Measurements from ENCODE around the gene GNE. TPM values are rescaled to one million over a fixed set of nuclear protein-coding genes. Genes with fewer than 3 reads are reported as not detected.
"Not testable (repeated sequence)": the region's sequence is repeated elsewhere in the genome, so short reads cannot be mapped to it uniquely, and the experiment has no call there.

GNE gene
- total RNA-seq, 1 experiment from 2014 or later = 14.9 TPM

GRCh38 chr9:36249189-36249588 lies 9.1 kb downstream of the GNE start:
- Mint-ChIP-seq H3K4me1 (ENCODE audit: insufficient read depth, unreplicated experiment) (peaks cover 5% of the 10 kb centered on the region), H3K27me3 (ENCODE audit: insufficient read depth, unreplicated experiment) (no peaks in the 10 kb centered on the region), H3K9me3 (ENCODE audit: unreplicated experiment) (no peaks in the 10 kb centered on the region), H3K4me3 (ENCODE audit: unreplicated experiment) (no peak overlapping the region), H3K36me3 (ENCODE audit: insufficient read depth, unreplicated experiment) (peaks cover 49% of the 10 kb centered on the region), H3K27ac (ENCODE audit: low read depth, unreplicated experiment) (no peak overlapping the region)
- ChIA-PET POLR2A (interaction anchor here (0.6 to 1.0 kb wide), 2 partner anchors 59 to 85 kb away, joined by 3 read pairs; partner anchors contain the start of gene CLTA), CTCF (interaction anchor here (0.6 to 8.0 kb wide), 6 partner anchors 10 to 183 kb away, joined by 3 to 81 read pairs (median 6); partner anchors contain the start of gene GNE)
- DNase-seq (ENCODE audit: unreplicated experiment) = no peak
- intact Hi-C loops (cut with micrococcal nuclease) = loop anchor here (2.0 to 10.0 kb wide), 2 partner anchors 152 to 306 kb away; partner anchors contain the start of gene RNF38
- BruUV-seq (replicated peaks) = no TSS peak
- TF ChIP-seq, protein P1, sequence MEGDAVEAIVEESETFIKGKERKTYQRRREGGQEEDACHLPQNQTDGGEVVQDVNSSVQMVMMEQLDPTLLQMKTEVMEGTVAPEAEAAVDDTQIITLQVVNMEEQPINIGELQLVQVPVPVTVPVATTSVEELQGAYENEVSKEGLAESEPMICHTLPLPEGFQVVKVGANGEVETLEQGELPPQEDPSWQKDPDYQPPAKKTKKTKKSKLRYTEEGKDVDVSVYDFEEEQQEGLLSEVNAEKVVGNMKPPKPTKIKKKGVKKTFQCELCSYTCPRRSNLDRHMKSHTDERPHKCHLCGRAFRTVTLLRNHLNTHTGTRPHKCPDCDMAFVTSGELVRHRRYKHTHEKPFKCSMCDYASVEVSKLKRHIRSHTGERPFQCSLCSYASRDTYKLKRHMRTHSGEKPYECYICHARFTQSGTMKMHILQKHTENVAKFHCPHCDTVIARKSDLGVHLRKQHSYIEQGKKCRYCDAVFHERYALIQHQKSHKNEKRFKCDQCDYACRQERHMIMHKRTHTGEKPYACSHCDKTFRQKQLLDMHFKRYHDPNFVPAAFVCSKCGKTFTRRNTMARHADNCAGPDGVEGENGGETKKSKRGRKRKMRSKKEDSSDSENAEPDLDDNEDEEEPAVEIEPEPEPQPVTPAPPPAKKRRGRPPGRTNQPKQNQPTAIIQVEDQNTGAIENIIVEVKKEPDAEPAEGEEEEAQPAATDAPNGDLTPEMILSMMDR (IDR thresholded peaks at IDR 0.05; ENCODE audit: unreplicated experiment) = no peak

DNA sequence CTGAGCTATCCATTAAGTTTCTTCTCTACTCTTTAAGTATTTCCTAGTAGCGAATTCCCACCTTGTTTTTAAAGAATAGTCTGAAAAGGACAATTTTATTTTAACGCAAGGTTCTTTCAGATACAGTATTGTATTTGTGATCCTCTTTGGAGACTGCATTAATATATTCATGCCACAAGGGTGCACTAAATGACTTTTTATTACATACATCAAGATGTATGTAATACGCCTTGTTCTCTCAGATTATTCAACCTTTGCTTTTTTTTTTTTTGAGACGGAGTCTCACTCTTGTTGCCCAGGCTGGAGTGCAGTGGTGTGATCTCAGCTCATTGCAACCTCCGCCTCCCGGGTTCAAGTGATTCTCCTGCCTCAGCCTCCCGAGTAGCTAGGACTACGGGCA lies 10.2 kb downstream of the GNE start:
- H3K36me3 Mint-ChIP-seq (ENCODE audit: insufficient read depth, unreplicated experiment) = peaks cover 56% of the 10 kb centered on the region
- H3K9me3 Mint-ChIP-seq (ENCODE audit: unreplicated experiment); H3K4me3 Mint-ChIP-seq (ENCODE audit: unreplicated experiment); BruUV-seq (replicated peaks); H3K4me1 Mint-ChIP-seq (ENCODE audit: insufficient read depth, unreplicated experiment); H3K27me3 Mint-ChIP-seq (ENCODE audit: insufficient read depth, unreplicated experiment); H3K27ac Mint-ChIP-seq (ENCODE audit: low read depth, unreplicated experiment); POLR2A ChIA-PET: not testable (repeated sequence)
- DNase-seq (ENCODE audit: unreplicated experiment) = peak; percentile 47
- intact Hi-C loops (cut with micrococcal nuclease) = loop anchor here (1.0 to 10.0 kb wide), 4 partner anchors 23 to 307 kb away; partner anchors contain the start of gene RNF38
- CTCF ChIA-PET = interaction anchor here (0.7 to 8.0 kb wide), 23 partner anchors 9 to 612 kb away, joined by 3 to 81 read pairs (median 4); no protein-coding TSS in a partner anchor
- TF ChIP-seq, protein P1 (IDR thresholded peaks at IDR 0.05; ENCODE audit: unreplicated experiment) = peak; percentile 39

- BruUV-seq (replicated peaks) = no TSS peak
Observed at GRCh38 chr9:36247356-36247755, 10.9 kb downstream of the GNE start.

GRCh38 chr9:36245906-36246305 lies 12.3 kb downstream of the GNE start:
- Mint-ChIP-seq H3K36me3 (ENCODE audit: insufficient read depth, unreplicated experiment) (peaks cover 76% of the 10 kb centered on the region), H3K27ac (ENCODE audit: low read depth, unreplicated experiment) (no peak overlapping the region), H3K27me3 (ENCODE audit: insufficient read depth, unreplicated experiment) (no peaks in the 10 kb centered on the region), H3K9me3 (ENCODE audit: unreplicated experiment) (no peaks in the 10 kb centered on the region), H3K4me3 (ENCODE audit: unreplicated experiment) (no peak overlapping the region), H3K4me1 (ENCODE audit: insufficient read depth, unreplicated experiment) (peaks cover 3% of the 10 kb centered on the region)
- ChIA-PET POLR2A (no interaction called here), CTCF (no interaction called here)
- BruUV-seq (replicated peaks) = TSS peak; percentile 20
- intact Hi-C loops (cut with micrococcal nuclease) = loop anchor here (10.0 kb wide), 1 partner anchor 309 kb away; no protein-coding TSS in a partner anchor
- no peak for DNase-seq (ENCODE audit: unreplicated experiment)
- TF ChIP-seq, protein P1 (IDR thresholded peaks at IDR 0.05; ENCODE audit: unreplicated experiment) = no peak

More at GRCh38 chr9:36247356-36247755, 10.9 kb downstream of the GNE start:
- Mint-ChIP-seq H3K9me3 (ENCODE audit: unreplicated experiment) (no peaks in the 10 kb centered on the region), H3K27me3 (ENCODE audit: insufficient read depth, unreplicated experiment) (no peaks in the 10 kb centered on the region), H3K27ac (ENCODE audit: low read depth, unreplicated experiment) (no peak overlapping the region), H3K36me3 (ENCODE audit: insufficient read depth, unreplicated experiment) (peaks cover 61% of the 10 kb centered on the region), H3K4me1 (ENCODE audit: insufficient read depth, unreplicated experiment) (peaks cover 5% of the 10 kb centered on the region), H3K4me3 (ENCODE audit: unreplicated experiment) (no peak overlapping the region)
- CTCF ChIA-PET = interaction anchor here (0.6 to 8.0 kb wide), 19 partner anchors 8 to 201 kb away, joined by 3 to 81 read pairs (median 4); no protein-coding TSS in a partner anchor
- intact Hi-C loops (cut with micrococcal nuclease) = loop anchor here (10.0 kb wide), 1 partner anchor 307 kb away; no protein-coding TSS in a partner anchor
- TF ChIP-seq, protein P1 (IDR thresholded peaks at IDR 0.05; ENCODE audit: unreplicated experiment) = no peak
- no peak for DNase-seq (ENCODE audit: unreplicated experiment)
- POLR2A ChIA-PET = no interaction called here

GRCh38 chr9:36239675-36240074 lies 18.6 kb downstream of the GNE start:
- CTCF ChIA-PET = interaction anchor here (0.6 to 1.5 kb wide), 2 partner anchors 11 to 138 kb away, joined by 3 to 6 read pairs; no protein-coding TSS in a partner anchor
- H3K36me3 Mint-ChIP-seq (ENCODE audit: insufficient read depth, unreplicated experiment) = peaks cover 51% of the 10 kb centered on the region
- not testable (repeated sequence) for H3K27ac Mint-ChIP-seq (ENCODE audit: low read depth, unreplicated experiment); BruUV-seq (replicated peaks); H3K9me3 Mint-ChIP-seq (ENCODE audit: unreplicated experiment); H3K27me3 Mint-ChIP-seq (ENCODE audit: insufficient read depth, unreplicated experiment); H3K4me1 Mint-ChIP-seq (ENCODE audit: insufficient read depth, unreplicated experiment); H3K4me3 Mint-ChIP-seq (ENCODE audit: unreplicated experiment); DNase-seq (ENCODE audit: unreplicated experiment)
- POLR2A ChIA-PET = interaction anchor here (0.6 to 1.1 kb wide), 4 partner anchors 11 to 179 kb away, joined by 3 to 4 read pairs (median 3); no protein-coding TSS in a partner anchor
- intact Hi-C loops (cut with micrococcal nuclease) = loop anchor here (10.0 kb wide), 1 partner anchor 315 kb away; no protein-coding TSS in a partner anchor

DNA sequence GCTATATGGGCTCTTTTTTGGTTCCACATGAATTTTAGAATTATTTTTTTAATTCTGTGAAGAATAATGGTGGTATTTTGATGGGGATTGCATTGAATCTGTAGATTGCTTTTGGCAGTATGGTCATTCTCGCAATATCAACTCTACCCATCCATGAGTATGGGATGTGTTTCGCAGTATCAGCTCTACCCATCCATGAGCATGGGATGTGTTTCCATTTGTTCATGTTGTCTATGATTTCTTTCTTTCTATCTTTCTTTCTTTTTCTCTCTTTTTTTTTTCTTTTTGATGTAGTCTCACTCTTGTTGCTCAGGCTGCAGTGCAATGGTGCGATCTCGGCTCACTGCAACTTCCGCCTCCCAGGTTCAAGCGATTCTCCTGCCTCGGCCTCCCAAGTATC lies 19.0 kb downstream of the GNE start:
- ChIA-PET CTCF (interaction anchor here (0.6 to 1.5 kb wide), 2 partner anchors 12 to 434 kb away, joined by 4 to 6 read pairs; no protein-coding TSS in a partner anchor), POLR2A (interaction anchor here (0.6 to 0.7 kb wide), 2 partner anchors 12 to 180 kb away, joined by 3 read pairs; no protein-coding TSS in a partner anchor)
- H3K9me3 Mint-ChIP-seq (ENCODE audit: unreplicated experiment); H3K27me3 Mint-ChIP-seq (ENCODE audit: insufficient read depth, unreplicated experiment); H3K4me1 Mint-ChIP-seq (ENCODE audit: insufficient read depth, unreplicated experiment); H3K4me3 Mint-ChIP-seq (ENCODE audit: unreplicated experiment); DNase-seq (ENCODE audit: unreplicated experiment); H3K27ac Mint-ChIP-seq (ENCODE audit: low read depth, unreplicated experiment); BruUV-seq (replicated peaks); intact Hi-C loops (cut with micrococcal nuclease): not testable (repeated sequence)
- H3K36me3 Mint-ChIP-seq (ENCODE audit: insufficient read depth, unreplicated experiment) = peaks cover 51% of the 10 kb centered on the region
